Thymus (tissue), 11 donors: ENCODE data around the gene GABBR1. TPM values are rescaled to one million over a fixed set of nuclear protein-coding genes. Genes with fewer than 3 reads are reported as not detected.

Experiments used
- DNase-seq, 9 donors: peaks; one replicate each; pipeline ENCODE4 v3.0.0-alpha.2; 2013; ENCODE audit warnings: low spot score in 9 of 9, low read depth in 6 of 9, missing footprints in 1 of 9
- H3K27ac ChIP-seq, 2 donors: one replicate each; pipeline ENCODE4 v1.5.1; 2013; ENCODE audit warnings: control low read depth in 1 of 2, low read depth in 1 of 2, low read length in 1 of 2, mild to moderate bottlenecking in 1 of 2, moderate library complexity in 1 of 2
- H3K27me3 ChIP-seq, 2 donors: one replicate each; pipeline ENCODE4 v1.5.1; 2013; ENCODE audit warnings: low read length in 1 of 2; ENCODE audit not compliant: control insufficient read depth in 2 of 2, insufficient read depth in 1 of 2
- H3K36me3 ChIP-seq, 2 donors: one replicate each; pipeline ENCODE4 v1.5.1; 2013; ENCODE audit warnings: low read length in 1 of 2, mild to moderate bottlenecking in 1 of 2, moderate library complexity in 1 of 2; ENCODE audit not compliant: control insufficient read depth in 2 of 2, insufficient read depth in 2 of 2
- H3K4me1 ChIP-seq, 2 donors: one replicate each; pipeline ENCODE4 v1.5.1; 2013; ENCODE audit warnings: low read length in 2 of 2; ENCODE audit not compliant: control insufficient read depth in 2 of 2, insufficient read depth in 2 of 2
- H3K4me3 ChIP-seq, 2 donors: one replicate each; pipeline ENCODE4 v1.5.1; 2013; ENCODE audit warnings: low read length in 2 of 2, control low read depth in 1 of 2, mild to moderate bottlenecking in 1 of 2
- H3K9me3 ChIP-seq, 2 donors: one replicate each; pipeline ENCODE4 v1.5.1; 2013; ENCODE audit warnings: low read length in 1 of 2, mild to moderate bottlenecking in 1 of 2; ENCODE audit not compliant: control insufficient read depth in 2 of 2, insufficient read depth in 1 of 2
- whole genome bisulfite sequencing: extraction: QIAGEN DNeasy Blood & Tissue Kit; methylation state at CpG from one replicate; pipeline ENCODE4 v1.1.7; 2013; 5-methylcytosine and 5-hydroxymethylcytosine counted together
- polyA plus RNA-seq: library from polyadenylated mRNA; stranded (reverse); fragments of 200-250 nt; gene quantifications from one replicate; pipeline ENCODE4 v1.2.3, GENCODE V29; 2013
- total RNA-seq: library from RNA; stranded (reverse); fragments of 120-200 nt; gene quantifications from one replicate; pipeline ENCODE4 v1.2.4, GENCODE V29; 2013
- donor health status: healthy.

Gene GABBR1
- total and polyA plus RNA-seq, 2 donors, result 1.1 to 20.5 TPM

- H3K4me3 ChIP-seq, result no peak overlapping the region
- 97% methylated on average over 23 of the region's 23 CpGs for WGBS
Observed at GRCh38 chr6:29647927-29648642, 15.1 kb upstream of the GABBR1 start.

DNA sequence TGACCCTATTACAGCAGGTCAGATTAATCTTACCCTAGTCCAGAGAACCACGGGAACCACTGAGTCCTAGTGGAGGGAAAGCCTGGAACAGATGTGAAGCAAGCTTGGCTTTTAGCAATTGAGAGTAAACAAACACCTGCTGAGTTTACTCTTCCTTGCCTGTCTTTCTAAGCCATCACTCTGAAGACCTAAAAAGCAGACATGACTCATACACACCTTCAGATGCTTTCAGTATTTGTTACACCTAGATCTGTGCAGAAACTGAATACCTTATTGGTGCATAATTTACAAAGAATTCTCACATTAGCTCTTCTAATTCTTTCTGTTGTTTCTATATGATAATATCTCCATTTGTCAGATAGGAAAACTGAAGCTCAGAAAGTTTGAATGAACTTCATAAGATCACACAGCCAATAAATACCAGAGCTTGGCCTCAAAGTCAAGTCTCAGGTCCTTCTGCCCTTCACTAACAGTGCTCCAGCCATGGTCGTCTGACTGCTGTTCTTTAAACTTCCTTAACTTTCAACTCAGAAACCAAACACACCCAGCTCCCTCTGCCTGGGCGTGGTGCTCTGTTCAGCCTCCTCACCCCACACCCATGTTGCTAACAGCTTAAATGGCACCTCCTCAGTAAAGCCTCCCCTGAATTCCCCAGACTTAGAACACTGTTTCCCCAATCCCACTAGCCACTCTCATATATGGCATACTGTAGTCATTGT is 8.6 kb upstream of the GABBR1 start:
- no peaks in the 10 kb centered on the region for H3K36me3 ChIP-seq
- peaks cover 0 to 2% of the 10 kb centered on the region in 2 donors for H3K27me3 ChIP-seq
- WGBS, result 53% methylated on average over 3 of the region's 3 CpGs
- no peak overlapping the region for H3K4me3 ChIP-seq
- no peak overlapping the region for H3K27ac ChIP-seq
- H3K9me3 ChIP-seq, result no peaks in the 10 kb centered on the region
- peak in 1 of 9 donors; percentile 21 for DNase-seq
- H3K4me1 ChIP-seq, result no peaks in the 10 kb centered on the region

More at GRCh38 chr6:29647927-29648642, 15.1 kb upstream of the GABBR1 start:
- Histone ChIP-seq H3K27me3 (no peaks in the 10 kb centered on the region), H3K27ac (no peak overlapping the region), H3K9me3 (no peaks in the 10 kb centered on the region), H3K36me3 (no peaks in the 10 kb centered on the region), H3K4me1 (peaks cover 0 to 7% of the 10 kb centered on the region in 2 donors)
- DNase-seq, result no peak

DNA sequence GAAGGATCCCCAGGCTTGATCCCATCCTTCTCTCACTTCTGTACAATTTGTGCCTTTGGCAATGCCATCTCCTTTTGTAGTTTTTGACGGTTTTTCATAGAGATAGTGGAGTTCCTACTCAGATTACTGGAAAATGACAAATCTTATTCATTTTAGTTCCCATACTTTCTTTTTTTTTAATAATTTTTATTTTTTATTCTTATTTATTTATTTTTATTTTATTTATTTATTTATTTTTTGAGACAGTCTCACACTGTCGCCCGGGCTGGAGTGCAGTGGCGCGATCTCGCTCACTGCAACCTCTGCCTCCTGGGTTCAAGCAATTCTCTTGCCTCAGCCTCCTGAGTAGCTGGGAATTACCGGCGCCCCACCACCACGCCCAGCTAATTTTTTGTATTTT is 4.3 kb upstream of the GABBR1 start:
- DNase-seq, result no peak
- WGBS, result 97% methylated on average over 9 of the region's 9 CpGs
- no peaks in the 10 kb centered on the region for H3K36me3 ChIP-seq
- H3K4me1 ChIP-seq, result peaks cover under 1 to 2% of the 10 kb centered on the region in 2 donors
- no peak overlapping the region for H3K4me3 ChIP-seq
- no peak overlapping the region for H3K27ac ChIP-seq
- H3K27me3 ChIP-seq, result peaks cover 3 to 32% of the 10 kb centered on the region in 2 donors
- H3K9me3 ChIP-seq, result no peaks in the 10 kb centered on the region

DNA sequence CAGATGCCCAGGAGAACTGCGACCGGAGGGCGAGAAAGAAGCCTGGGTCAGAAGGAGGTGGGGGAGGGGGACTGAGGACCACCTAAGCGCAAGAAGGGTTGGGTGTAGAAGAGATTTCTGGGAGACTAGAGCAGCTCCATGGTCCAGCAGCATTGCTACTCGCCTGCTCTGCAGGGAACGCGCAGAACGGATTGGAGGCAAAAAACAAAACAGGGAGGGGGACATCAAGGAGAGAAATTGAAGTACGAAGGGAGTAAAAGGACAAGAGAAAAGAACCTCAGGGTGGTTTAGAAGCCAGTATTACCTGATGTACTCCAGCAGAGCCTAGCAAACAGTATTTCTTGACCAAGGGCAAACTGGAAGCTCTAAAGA is 537 bp upstream of the GABBR1 start:
- no peak for DNase-seq
- Histone ChIP-seq H3K36me3 (no peaks in the 10 kb centered on the region), H3K27me3 (peaks cover 18 to 69% of the 10 kb centered on the region in 2 donors), H3K4me3 (peak overlapping the region in 1 of 2 donors; percentile 81), H3K27ac (no peak overlapping the region), H3K9me3 (no peaks in the 10 kb centered on the region), H3K4me1 (peaks cover 6 to 12% of the 10 kb centered on the region in 2 donors)
- WGBS, result 35% methylated on average over 9 of the region's 9 CpGs

DNA sequence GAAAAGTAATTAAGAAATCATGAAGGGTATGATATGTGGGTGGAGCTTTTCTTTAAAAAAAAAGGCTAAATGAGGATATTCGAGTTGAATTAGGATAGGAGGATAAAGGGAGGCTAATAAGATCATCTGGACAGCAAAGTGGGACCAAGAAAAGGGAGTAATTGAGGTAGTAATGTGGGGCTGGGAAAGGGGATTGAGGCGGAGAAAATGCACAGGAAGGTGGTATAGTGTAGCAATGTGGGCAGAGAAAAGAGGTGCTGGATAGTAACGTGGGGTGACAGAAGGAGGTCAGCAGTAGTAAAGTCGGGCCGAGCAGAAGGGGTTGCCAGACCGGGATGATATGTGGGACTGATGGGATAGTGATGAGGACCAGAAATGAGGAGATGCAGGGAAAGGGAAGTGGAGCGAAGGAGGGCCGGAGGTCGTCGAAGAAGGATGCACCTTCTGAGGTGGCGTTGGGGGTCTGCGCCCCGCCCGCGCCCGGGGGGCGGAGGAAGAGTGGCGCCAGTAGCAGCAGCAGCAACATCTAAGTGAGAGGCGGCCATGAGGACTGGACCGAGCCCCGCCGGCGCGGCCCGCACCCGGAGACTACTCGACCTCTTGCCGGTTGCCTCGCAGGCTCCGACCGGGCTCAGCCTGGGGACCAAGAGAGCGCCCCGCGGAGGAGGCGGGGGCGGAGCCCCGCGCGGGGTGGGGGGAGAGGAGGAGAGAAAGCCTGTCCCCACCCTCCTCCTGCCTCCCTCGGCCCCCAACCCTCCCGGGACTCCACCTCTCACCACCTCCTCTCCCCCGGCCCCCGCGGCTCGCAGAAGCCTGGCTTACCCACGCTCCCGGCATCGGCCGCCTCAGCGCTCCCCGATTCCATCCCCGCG is 887 bp downstream of the GABBR1 start:
- H3K4me1 ChIP-seq, result peaks cover 6 to 16% of the 10 kb centered on the region in 2 donors
- no peak overlapping the region for H3K27ac ChIP-seq
- peaks cover 28 to 83% of the 10 kb centered on the region in 2 donors for H3K27me3 ChIP-seq
- WGBS, result 6% methylated on average over 49 of the region's 53 CpGs
- no peaks in the 10 kb centered on the region for H3K9me3 ChIP-seq
- H3K36me3 ChIP-seq, result no peaks in the 10 kb centered on the region
- peak overlapping the region; percentile 43 to 81 for H3K4me3 ChIP-seq
- peak in 3 of 9 donors; percentile 12 to 31 (median 27) for DNase-seq

DNA sequence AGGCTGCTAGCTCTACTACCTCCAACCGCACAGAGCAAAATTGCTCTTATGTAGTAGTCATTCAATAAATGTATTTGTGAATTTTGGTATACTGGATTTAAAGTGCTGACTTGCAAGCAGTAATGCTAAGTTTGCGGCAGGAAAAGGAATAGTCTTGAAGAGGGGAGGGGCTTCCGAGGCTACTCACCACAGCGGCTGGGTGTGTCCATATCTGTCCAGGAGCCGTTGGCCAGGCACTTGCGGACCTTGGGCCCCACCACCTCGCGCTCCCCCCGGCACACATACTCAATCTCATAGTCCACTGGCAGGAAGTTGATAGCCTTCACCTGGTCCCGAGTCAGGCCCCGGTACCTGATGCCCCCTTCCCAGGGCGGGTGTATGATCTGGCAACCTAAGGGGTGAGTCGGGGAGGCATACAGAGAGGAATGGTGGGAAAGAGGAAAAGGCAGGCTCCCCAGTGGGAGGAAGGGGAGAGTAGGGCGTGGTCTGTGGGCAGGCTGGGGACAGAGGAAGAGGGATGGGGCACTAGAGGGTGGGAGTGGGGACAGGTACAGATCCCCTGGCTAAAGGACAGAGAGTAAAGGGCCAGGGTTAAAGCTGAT is 1.7 kb downstream of the GABBR1 start:
- Histone ChIP-seq H3K36me3 (no peaks in the 10 kb centered on the region), H3K4me3 (no peak overlapping the region), H3K4me1 (peaks cover 6 to 16% of the 10 kb centered on the region in 2 donors), H3K27ac (no peak overlapping the region), H3K27me3 (peaks cover 29 to 88% of the 10 kb centered on the region in 2 donors), H3K9me3 (no peaks in the 10 kb centered on the region)
- no peak for DNase-seq
- 81% methylated on average over 14 of the region's 14 CpGs for WGBS

- 96% methylated on average over 9 of the region's 9 CpGs for WGBS
- peaks cover 6 to 16% of the 10 kb centered on the region in 2 donors for H3K4me1 ChIP-seq
Observed at GRCh38 chr6:29630315-29630714, 2.7 kb downstream of the GABBR1 start.

DNA sequence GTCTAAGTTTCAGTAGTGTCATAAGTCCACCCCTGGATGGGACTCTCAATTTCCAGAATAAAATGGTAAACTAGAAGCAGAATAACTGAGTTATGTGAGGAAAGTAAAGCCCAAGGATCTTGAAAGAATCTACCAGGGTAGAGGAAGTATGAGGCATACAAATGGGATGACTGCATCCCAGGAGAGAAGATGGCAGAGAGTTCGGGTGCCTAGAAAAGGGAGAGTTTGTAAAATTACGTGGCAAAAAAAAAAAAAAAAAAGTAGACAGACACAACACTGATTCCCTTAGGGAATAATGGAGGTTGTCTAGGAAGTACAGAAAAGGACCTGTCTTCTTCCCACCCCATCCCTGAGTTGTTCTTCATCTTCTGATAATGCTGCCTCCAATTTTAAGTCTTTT is 3.4 kb downstream of the GABBR1 start:
- Histone ChIP-seq H3K4me1 (peaks cover 6 to 16% of the 10 kb centered on the region in 2 donors), H3K27me3 (peaks cover 35 to 98% of the 10 kb centered on the region in 2 donors)
- 93% methylated on average over 2 of the region's 2 CpGs for WGBS

More at GRCh38 chr6:29630315-29630714, 2.7 kb downstream of the GABBR1 start:
- no peaks in the 10 kb centered on the region for H3K9me3 ChIP-seq
- H3K27ac ChIP-seq, result no peak overlapping the region
- H3K4me3 ChIP-seq, result no peak overlapping the region
- no peak for DNase-seq
- H3K36me3 ChIP-seq, result no peaks in the 10 kb centered on the region
- H3K27me3 ChIP-seq, result peaks cover 35 to 95% of the 10 kb centered on the region in 2 donors

More for the DNA sequence above, 3.4 kb downstream of the GABBR1 start:
- Histone ChIP-seq H3K4me3 (no peak overlapping the region), H3K36me3 (no peaks in the 10 kb centered on the region), H3K9me3 (no peaks in the 10 kb centered on the region), H3K27ac (no peak overlapping the region)
- DNase-seq, result no peak
